Activated CD4-positive, CD25-positive, alpha-beta regulatory T cell treated with anti-CD3 and anti-CD28 coated beads, Interleukin-2, amount 50 U/mL, for 16 hours (primary cell): ENCODE results near the gene ULK4.

Experiments
- DNase-seq: peaks from one replicate; pipeline ENCODE4 v3.0.0-alpha.2; 2020; ENCODE audit warnings: low read depth, low spot score

The ULK4 gene

DNA sequence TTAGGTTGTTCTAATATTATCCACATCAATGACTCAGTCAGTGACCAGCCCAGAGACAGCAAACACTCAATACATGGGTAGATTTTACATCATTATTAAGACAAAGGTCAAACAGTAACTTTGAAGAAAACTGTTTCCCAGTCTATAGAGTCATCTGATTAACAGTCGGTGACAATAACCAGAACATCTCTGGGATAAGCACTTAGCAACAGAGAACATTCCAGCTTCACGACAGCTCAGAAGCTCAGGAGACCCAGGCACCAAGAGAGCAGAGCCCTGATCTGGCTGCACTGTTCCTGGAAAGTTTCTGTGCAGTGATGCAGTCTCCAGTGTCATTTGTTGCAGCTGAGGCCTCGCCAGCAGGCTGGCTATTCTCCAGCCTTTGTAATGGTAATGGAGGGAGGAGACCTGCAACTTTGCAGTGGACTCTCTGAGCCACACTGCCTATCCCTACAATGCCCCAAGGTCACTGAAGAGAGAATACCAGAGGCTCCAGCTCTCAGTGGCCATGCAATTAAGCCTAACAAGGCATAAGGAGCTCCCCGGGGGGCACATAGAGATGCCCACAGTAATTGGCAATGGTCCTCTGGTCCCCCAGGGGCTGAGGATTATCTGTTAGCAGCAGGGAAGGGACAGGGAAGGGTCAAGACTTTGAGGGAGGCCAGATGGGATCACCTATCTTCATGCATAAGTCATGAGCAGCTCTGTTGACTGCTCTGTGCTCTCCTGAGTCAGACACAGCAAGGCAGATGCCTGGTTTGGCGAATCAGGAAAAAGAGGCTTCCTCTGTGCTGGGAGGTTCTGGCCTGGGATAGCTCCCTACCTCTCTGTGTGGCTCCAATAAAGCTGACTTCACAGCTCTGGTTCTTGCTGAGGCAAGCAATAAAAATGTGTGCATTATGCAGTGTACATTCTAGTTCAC lies 599.0 kb downstream of the ULK4 start:
- DNase-seq: no peak

DNA sequence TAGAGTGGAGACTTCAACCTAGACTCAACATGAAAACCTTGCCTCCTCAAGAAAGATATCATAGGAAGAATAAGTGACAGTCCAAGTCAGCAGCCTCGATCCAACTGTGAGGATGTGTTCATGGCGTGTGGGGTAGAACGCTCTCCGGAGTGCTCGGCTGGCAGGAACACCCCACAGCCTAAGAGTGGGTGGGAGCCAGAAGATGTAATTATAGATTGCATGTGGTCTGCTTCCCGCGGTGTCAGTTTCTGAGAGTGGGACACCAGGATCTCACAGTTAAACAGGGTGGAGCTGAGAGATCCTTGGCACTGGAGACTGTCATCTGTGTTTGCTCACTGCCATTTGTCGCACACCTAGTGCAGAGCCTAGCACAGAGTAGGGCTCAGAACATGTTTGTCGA lies 604.6 kb downstream of the ULK4 start:
- DNase-seq: no peak

DNA sequence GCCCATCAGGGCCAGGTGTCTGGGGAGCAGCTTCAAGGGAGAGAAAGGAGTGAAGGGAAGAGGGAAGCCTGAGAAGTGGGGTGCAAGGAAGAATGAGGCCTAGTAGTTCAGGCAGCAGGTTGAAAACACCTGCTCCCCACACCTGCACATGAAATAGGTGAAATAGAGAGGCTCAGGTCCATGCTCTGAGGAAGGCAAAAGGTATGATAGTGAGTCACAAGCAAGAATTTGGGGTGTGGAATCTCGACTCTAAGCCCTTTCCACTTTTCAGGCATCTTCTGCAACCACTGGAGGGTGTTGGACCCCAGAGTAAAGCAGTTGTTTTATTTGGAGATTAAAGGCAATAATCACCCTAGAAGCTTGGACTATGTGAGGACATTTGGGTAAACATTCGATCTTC lies 605.1 kb downstream of the ULK4 start:
- DNase-seq: no peak

DNA sequence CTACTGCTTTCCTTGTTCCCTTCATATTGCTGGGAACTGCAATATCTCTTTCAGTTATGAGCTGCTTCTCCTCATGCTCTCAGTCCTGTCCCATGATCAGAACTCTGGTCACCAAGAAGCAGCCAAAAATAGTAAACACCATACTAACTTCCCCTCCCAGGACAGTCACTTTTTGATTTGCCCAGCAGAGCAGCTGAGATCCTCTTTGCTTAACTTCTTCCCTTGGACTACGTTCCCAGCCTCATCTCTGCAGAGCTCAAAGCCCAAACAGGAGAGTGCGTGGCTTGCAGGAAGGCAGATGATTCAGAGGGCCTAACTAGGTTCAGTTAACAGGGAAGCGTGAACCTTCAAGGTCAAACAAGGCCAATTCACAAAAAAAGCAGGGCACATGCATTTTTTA lies 609.4 kb downstream of the ULK4 start:
- no peak for DNase-seq

DNA sequence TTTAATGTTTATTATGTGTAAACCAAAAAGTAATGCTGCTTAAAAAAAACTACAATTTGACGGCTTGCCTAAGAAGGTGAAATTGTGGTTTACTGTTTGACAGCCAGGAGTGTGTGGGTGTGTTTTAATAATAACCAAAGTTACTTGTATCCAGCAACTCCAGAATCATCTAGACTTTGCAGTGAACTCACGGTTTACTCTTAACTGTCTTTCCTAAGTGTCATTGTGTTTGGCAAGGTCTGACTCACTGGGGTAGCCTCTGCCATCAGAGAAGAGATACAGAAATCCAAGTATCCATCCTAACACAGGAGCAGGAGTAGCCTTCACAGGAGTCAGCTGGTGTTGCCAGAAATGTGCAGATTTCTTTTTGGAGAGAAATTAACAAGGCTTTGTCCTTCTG lies 611.5 kb downstream of the ULK4 start:
- DNase-seq: no peak

DNA sequence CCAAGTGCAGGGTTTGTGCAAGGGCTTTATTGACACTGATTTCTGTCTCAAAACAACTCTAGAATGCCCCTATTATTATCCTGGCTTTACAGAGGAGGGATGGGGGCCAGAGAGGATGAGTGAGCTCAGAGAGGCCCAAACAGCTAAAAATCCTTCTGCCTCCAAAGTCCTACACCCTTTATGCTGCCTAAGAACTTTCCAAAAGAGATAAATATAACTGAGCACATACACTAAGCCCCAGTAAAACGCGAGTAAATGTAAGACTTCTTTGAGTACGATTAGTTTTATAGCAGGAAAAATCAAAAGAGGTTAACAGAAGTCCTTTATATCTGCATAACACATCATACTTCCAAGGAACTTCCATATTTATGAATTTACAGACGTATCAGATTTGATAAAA lies 613.5 kb downstream of the ULK4 start:
- no peak for DNase-seq

DNA sequence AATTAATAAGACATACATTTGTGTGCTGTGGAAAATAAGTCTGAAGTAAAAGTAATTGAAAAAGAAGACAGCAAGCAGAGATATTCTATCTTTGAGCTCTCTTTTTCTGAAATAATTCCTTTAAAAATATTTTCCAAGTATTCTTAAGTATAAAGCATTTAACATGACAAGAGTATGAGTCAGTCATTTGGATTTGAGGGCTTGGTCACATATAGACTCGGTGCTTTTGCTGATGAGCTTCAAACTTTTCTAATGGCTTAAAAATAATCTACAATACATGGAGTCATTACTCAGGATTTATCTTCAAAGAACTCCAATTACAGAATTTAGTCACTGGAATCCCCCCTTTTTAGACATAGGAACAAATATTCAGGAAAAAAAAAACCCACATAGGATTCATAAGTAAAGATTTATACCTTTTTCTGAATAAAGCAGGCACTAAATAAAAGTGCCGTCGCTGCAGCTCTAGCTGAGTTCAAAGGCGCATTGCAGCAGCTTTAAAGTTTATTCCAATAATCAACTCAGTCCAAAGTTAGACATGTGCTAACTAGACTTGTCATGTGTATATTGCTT lies 615.1 kb downstream of the ULK4 start:
- DNase-seq: no peak

DNA sequence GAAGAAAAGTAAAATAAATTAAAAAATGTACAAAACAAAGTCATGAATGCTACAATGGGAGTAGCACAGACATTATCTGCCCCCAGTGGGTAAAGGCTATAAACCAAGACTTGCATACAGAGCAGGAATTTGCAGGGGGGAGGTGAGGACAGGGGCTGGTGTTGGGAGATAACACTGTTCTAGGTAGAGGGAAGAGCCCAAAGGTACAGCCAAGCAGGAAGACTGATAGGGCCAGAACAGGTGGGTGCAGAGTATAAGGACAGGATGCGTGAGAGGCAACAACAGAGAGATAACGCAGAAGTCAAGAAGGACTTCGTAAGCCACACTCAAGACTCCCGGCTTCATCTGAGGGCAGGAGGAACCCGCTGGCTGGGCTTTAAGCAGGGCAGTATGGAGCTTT lies 616.1 kb downstream of the ULK4 start:
- DNase-seq: no peak

DNA sequence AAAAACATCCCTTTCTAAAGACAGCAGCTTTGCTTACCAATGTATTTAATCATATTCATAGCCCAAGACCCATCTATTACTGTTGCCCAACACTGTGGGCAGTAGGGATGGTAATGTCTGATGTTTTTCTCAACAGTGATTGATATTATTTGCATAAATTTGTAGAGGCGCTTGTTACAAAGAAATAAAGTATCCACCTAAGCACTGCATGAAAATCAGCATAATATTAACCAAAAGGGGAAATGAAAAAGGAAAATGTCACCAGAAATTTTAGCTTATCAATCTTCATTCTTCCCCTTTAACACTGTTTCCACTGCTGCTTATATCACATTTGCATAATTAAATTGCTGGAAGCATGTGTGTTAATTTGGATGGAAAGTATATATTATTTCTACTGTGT lies 622.1 kb downstream of the ULK4 start:
- DNase-seq: no peak

DNA sequence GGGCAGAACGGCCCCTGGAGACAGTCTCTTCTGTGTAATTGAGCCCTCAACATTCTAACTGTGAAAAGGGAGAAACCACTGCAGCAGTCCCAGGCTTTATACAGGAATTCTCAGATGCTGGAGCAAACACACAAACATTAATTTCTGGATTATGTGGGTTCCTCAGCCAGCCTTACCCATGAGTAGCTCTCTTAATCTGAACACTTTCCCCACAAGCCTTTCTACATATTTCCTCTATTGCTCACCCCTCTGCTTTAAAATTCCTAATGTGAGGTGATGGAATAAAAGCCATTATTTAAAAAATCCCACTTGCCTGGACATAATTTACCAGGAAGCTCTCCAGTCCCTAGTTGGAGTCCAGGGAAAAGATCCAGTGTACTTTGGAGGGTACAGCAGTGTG lies 623.6 kb downstream of the ULK4 start:
- DNase-seq: no peak

DNA sequence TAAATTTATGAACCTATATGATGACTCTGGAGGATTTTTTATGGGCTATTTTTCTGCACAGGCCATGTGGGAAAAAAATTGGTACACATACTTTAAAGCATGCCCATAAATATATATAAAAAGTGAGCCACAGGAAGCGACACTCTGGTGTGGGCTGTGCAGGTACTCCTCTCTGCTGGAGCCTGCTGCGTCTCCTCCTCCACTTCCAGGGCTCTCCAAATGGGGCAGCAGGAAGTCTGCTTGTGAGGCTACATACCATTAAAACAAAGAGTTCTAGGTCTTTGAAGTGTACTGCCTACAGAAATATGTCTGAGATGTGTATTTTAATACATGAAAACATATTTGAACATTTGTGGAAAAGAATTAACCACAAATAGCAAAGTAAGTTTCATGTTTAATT lies 627.5 kb downstream of the ULK4 start:
- no peak for DNase-seq

DNA sequence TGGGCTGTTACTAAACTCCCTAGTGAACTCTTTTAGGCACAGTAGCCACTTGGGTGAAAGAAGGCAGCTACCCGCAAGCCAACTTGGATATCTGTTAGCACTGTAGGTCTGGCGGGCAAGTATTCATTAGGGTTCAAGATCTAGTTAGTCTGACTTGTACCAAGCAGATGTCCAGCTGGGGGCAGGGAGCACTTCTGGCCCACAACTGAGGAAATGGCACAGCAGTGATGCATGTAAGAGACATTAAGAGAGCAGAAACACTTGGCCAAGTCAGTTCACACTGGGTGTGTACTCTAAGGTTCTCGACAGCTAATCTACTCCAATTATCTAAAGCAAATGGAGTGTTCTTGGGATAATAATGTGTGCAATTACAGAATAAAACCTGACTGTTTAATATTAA lies 630.9 kb downstream of the ULK4 start:
- no peak for DNase-seq

DNA sequence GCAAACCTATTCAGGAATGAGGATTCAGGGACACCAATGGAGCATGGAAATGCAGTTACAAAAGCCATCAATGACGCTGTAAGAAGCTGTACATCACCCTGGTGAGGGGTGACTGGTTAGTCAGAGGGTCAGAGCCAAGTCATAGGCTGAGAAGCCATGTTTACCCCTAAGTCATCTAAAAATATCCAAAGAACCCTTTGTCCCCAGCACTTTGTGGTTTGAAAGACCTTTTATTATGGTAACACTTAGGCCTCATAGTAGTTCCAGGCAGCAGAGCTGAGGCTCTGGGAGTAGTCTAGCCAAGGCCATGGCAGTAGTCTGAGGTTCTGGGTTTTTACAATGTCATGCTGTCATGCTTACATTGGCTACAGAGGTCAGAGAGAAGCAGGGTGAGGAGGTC lies 631.4 kb downstream of the ULK4 start:
- DNase-seq: no peak

DNA sequence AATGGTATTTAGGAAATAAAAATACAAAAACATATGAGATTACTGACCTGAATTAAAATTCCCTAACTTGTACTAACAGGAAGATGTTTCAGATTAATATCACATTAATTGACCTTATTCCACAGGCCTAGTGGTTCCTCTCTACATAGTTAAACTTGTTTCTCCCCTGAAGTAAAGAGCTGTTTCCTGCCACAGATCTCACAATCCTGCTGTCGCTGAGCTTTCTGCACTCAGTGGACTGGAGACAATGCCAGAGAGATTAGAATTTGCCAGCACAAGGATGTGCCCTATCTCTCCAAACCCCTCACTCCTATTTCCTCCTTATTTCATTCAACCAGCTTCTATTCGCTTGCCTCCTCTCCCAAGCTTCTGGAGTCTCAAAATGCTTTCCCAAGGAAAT lies 632.0 kb downstream of the ULK4 start:
- no peak for DNase-seq

DNA sequence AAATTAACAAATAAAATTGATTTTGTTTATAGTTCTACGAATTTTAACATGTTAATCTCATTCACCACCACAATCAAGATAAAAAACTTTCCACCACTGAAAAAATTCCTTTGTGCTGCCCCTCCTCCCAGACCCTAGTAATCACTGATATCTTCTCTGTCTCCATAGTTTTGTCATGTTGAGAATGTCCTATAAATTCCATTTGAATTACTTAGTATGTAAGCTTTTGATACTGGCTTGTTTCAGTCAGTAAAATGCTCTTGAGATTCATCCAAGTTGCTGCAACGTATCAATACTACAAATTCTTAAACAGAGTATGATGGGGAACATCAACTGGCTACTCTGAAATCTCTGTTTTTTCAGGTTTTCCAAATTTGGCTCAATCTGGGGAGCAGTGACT lies 633.0 kb downstream of the ULK4 start:
- DNase-seq: no peak

DNA sequence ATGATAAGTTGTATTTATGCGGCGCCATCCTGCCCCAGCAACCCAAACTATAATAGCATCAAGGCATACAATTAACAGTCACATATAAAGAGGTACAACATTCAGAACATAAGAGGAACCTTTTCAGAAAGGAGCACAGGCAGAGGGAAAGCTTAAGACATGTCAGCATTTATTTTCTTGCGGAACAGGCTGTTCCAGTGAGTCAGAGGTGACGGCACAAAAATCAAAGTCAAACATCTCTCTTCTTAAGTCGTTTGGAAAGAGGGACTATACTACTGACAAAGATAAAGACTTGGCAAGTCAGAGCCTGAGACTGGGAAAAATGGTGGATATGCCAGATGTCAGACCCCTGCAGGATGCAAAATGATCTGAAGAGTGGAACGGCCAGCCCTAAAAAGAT lies 634.2 kb downstream of the ULK4 start:
- DNase-seq: no peak

DNA sequence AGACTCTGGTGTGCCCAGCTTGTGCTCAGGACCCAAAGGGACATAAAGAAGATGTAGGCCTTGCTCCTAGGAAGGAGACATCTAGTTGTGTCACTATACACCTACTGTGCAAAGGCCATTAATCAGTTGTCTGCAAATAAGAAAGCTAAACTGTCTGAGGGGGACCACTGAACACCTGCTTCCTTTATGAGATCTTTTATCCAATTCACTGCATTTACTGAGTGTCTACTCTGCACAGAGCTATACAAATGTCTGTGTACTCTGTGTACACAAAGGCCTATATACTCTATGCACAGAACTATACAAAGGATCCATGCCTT lies 637.8 kb downstream of the ULK4 start:
- DNase-seq: no peak

DNA sequence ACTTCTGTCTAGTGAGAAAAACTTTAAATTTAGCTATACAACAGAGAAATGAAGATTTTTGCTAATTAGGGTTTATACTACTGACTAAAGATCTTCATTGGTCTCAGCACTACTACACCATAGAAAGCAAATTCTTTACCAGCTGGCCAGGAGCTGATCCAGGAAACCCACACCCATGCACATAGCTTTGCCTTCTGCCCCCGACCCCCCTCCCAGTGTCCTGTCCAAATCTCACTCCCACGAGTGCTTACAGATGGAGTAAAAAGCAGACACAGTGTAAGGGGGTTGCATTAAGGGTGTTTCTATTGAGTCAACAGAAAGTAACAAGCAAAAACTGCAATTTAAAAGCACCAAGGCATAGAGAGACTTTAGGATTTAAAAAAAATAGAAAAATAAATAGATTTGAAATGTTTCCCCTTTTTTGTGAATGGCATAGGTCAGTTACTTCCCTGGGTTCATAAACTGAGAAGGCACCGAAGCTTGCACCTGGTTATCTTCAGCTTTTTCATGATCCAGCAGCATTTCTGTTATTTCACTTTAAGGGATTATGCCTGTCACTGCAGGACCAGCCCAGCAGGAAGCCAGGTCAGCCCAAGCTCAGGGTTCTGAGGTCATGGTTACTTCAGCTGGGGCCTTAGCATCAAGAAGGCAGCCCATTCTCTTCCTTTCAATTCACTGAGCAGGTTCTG lies 638.3 kb downstream of the ULK4 start:
- no peak for DNase-seq

DNA sequence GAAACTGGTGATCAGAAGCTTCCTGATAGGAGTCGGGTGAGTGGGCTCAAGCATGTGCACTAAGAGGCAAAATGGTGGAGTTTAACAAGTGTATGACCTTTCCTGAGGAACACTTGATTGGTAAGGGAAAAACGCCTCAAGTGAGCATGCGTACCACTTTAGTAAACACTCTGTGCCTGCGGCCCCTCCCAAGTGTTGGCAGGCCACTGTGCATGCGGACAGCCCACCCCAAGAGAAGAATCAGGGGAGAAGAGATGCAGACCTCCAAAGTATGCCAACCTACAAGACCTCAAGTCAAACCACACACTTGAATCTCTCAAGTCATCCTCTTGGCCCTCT lies 640.3 kb downstream of the ULK4 start:
- no peak for DNase-seq

DNA sequence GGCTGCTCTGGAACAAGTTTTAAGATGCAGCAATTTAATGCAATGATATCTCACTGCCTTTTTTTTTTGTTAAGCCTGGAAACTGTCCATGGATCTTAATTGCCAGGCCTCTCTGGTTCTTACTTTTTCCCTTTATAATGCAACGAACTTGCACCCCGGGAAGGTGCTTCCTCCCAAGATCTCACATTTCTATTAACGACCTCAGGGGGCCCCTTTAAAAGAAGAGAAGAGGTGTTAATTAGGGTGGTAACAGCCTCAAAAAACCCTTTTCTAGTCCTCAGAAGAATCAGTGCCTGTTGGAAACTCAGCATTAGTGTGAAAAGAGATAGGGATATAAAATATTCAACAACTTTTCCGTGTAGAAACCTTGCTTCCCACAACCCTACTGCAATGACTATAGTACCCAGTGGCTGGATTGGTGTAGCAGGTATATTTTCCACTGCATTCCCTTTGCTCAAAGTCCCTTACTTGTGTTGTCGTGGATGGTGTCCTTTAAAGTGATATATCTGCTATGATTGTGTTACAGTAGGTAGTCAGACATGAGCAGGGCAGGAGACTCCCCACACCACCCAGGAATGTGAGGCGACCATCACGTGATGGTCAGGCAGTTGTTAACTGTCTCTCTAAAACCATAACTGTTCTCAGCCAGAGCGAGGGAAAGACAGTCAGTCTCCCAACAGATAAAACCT lies 640.8 kb downstream of the ULK4 start:
- DNase-seq: no peak

DNA sequence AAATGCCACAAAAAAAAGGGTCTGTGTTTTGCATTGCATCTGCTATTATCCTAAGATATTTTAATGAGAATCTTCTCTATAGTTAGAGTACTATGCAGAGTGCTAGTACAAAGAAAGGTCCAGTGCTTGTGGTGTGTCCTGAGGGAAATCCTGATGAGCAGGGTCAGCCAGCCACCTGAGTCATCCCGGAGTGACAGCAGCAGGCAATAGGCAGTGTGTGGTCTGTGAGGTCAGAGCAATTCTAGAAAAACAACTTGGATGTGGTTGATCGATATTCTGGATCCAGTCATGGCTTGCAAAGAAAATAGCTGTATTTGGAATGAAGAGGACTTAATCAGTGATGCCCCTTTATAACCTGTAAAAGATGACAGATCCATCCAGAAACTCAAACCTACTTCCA lies 643.4 kb downstream of the ULK4 start:
- no peak for DNase-seq

DNA sequence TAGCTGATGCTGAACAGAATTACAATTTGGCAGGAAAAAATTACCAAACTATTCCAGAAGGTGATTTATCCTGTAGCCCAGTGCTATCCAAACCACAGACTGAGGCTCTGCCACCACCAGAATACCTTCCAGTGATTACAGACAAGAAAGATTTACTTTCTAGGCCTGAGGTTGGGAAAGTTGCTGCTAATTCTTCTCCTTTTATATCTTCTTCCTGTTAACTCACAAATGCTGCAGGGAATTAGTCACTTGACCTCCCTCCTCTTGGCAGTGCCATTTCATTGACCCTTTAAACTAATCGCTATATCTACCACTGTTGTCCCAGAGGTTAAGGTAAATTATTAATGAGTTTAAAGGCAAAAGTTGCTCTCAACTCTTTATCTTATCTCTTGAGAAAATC lies 644.2 kb downstream of the ULK4 start:
- no peak for DNase-seq

DNA sequence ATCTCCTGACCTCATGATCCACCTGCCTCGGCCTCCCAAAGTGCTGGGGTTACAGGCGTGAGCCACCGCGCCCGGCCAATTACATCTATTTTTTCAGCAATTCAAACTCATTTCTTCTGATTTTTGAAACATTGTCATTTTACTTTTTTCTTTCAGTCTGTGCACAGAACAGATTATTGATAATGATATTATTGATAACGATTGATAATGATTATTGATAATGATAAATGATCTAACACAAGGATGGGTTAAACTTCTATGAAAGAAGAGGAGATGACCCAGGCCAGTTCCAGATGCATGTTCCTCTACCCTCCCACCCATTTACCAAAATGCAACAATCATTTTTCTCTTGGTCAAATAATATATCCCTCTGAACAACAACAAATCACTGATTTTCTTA lies 644.6 kb downstream of the ULK4 start:
- no peak for DNase-seq
